NCI-H69 (cell line): ENCODE data around the gene ZNF3.
A peak's percentile ranks its signal among the peaks of the same experiment; 100 is the strongest.

Experiments
- DNase-seq: peaks from one replicate; lab custom pipeline; 2025; lab: John Stamatoyannopoulos, UW

Gene ZNF3

GRCh38 chr7:100081535-100082102 lies at the start of gene ZNF3:
Gene ZNF3 (minus strand): TSS chr7:100081723. CDS start chr7:100077357, 4,366 bp downstream.
- peak; percentile 99 for DNase-seq

GRCh38 chr7:100130608-100131453 lies 49.3 kb upstream of the ZNF3 start:
- peak; percentile 92 for DNase-seq

GRCh38 chr7:100130220-100130607 lies 48.7 kb upstream of the ZNF3 start:
- peak; percentile 93 for DNase-seq

GRCh38 chr7:100128637-100128963 lies 47.1 kb upstream of the ZNF3 start:
- no peak for DNase-seq

GRCh38 chr7:100127866-100128636 lies 46.5 kb upstream of the ZNF3 start:
- peak; percentile 52 for DNase-seq

GRCh38 chr7:100126931-100127865 lies 45.7 kb upstream of the ZNF3 start, which contains the start of gene MBLAC1:
Gene MBLAC1 (plus strand): TSS chr7:100126967. CDS start chr7:100127396, 429 bp downstream.
- DNase-seq: peak; percentile 96

- peak; percentile 65 for DNase-seq
Measured at GRCh38 chr7:100126239-100126930, 44.9 kb upstream of the ZNF3 start.

- no peak for DNase-seq
Measured at GRCh38 chr7:100124301-100125230, 43.0 kb upstream of the ZNF3 start.

GRCh38 chr7:100122568-100122967 lies 41.0 kb upstream of the ZNF3 start:
- DNase-seq: peak; percentile 48

- DNase-seq: peak; percentile 96
Measured at GRCh38 chr7:100122067-100122466, 40.5 kb upstream of the ZNF3 start.

- DNase-seq: no peak
Measured at GRCh38 chr7:100120733-100121036, 39.2 kb upstream of the ZNF3 start.

GRCh38 chr7:100119970-100120732 lies 38.6 kb upstream of the ZNF3 start:
- peak; percentile 73 for DNase-seq

- DNase-seq: peak; percentile 98
Measured at GRCh38 chr7:100119072-100119969, 37.8 kb upstream of the ZNF3 start, which contains the start of the genes CNPY4 and TAF6. Gene CNPY4 (plus strand): TSS chr7:100119634. CDS start chr7:100119745, 111 bp downstream. Gene TAF6 (minus strand): TSS chr7:100119358. CDS start chr7:100114209, 5,149 bp downstream.

- no peak for DNase-seq
Measured at GRCh38 chr7:100118388-100119071, 37.0 kb upstream of the ZNF3 start.

- no peak for DNase-seq
Measured at GRCh38 chr7:100115026-100115425, 33.5 kb upstream of the ZNF3 start.

- no peak for DNase-seq
Measured at GRCh38 chr7:100111914-100112313, 30.4 kb upstream of the ZNF3 start.

GRCh38 chr7:100111156-100111555 lies 29.6 kb upstream of the ZNF3 start:
- no peak for DNase-seq
